HG02840 (cell line): ENCODE measurements around the gene TMEM245.

Experiments
- ATAC-seq: cut with Tn5 transposase; IDR thresholded peaks from one replicate; pipeline ENCODE4 v1.9.1; 2021; ENCODE audit warnings: mild to moderate bottlenecking, moderate library complexity, moderate number of reproducible peaks; ENCODE audit not compliant: unreplicated experiment, low FRiP score

TMEM245 gene

DNA sequence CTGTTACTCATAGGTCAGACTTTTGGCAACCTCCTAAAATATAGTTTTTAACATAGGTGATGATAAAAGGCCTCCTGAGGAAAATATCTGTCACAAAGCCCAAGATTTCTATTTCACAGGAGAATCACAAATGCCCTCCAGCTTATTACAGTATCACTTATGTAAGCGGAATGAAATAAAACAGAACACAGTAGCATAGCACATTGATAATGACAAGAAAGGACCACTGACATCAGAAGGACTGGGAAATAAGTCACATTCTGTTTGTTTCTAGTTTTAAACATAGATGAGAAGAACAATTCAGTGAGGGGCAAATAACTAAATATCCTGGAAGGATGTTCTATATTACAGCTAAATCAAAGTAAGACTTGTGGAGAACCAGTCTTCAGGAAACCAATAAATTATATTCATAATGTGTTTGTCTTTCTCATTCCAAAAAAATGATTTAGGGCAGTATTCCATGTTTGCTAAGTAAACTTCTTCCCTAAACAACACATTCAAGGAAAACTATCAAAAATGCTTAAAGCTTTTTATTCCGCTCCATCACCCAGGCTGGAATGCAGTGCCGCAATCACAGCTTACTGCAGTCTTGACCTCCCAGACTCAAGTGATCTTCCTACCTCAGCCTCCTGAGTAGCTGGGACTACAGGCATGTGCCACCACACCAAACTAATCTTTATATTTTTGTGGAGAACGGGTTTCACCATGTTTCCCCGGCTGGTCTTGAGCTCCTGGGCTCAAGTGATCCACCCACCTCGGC, 85.6 kb downstream of the TMEM245 start:
- no peak for ATAC-seq

- no peak for ATAC-seq
These were observed 88.5 kb downstream of the TMEM245 start for GRCh38 chr9:109031241-109031640.

- no peak for ATAC-seq
These were observed 89.3 kb downstream of the TMEM245 start for GRCh38 chr9:109030426-109030825.

- no peak for ATAC-seq
These were observed 91.3 kb downstream of the TMEM245 start for GRCh38 chr9:109028457-109028856.

DNA sequence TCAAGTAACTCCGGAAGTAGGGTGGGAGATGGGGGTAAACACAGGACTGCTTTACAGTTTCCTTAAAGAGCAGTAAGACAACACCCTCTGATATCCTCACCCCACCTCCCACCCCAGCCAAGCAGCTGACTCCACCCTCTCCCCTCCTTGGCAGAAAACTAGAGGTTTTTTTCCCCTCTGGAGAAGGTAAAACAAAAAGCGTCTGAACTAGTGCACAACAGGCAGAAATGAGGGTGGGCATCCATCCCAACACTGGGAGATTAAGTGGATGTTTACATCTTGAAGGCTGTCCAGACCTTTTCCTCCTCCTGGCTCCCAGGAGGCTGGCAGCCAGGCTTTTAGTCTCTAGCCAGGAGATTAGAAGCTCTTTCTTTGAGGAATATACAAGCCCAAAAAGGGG, 92.6 kb downstream of the TMEM245 start:
- no peak for ATAC-seq

DNA sequence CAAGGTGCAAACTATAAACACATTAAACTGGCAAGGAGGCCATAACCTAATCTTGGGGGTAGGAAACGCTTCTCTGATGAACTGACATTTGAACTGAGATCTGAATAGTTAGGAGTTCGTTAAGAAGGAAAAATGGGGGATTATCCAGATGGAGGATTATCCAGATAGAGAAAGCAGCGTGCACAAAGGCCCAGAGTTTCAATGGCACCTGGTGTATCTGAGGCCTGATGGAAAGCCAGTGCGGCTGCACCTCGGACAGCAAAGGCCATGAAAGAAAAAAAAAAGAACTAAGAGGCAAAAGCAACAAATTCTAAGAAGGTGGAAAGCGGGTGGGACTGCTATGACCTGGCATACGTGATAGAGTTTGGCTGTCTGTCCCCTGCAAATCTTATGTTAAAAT, 93.4 kb downstream of the TMEM245 start:
- ATAC-seq: no peak

GRCh38 chr9:109022873-109023272, 96.9 kb downstream of the TMEM245 start:
- no peak for ATAC-seq

DNA sequence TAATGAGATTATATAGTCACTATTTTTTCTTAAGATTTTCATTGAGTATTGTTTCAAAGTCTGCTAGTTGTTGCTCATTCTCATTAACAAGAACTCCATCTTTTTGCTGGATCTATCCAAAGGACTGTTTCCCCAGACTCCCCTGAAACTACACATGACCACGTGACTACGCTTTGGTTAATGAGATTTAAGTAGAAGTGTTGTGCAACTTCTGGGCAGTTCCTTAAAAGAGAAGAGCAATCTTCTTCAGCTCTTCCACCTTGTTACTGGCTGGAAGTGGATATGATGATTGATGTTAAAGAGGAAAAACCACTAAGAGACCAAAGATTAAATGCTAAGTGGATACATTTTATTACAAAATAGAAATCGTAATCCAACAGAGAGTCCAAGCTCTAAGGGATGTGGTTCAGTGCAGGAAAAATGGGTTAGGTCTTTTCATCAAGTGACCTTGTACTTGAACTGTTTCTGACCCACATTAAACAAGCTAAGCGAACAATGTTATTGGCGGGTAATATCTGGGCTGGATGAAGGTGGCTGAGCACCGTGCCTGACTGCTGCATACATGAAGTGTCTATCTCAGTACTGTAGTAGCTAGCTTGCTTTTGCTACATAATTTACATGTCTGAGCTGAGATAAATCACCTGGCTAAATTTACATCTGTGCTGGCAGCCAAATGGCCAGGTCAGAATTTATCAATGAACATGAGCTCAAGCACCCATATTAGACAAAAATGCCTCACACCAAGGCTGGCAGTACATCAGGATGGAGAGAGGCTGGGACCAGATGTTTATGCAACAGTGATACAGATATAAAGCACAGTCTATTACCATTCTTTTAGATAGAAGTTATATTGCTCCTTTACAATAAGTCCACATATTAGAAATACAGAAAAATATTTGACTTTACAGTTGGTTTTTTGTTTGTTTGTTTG, 98.9 kb downstream of the TMEM245 start:
- no peak for ATAC-seq

- ATAC-seq: no peak
These were observed 99.6 kb downstream of the TMEM245 start for GRCh38 chr9:109020113-109020512.

GRCh38 chr9:109019420-109019819, 100.3 kb downstream of the TMEM245 start:
- ATAC-seq: no peak

DNA sequence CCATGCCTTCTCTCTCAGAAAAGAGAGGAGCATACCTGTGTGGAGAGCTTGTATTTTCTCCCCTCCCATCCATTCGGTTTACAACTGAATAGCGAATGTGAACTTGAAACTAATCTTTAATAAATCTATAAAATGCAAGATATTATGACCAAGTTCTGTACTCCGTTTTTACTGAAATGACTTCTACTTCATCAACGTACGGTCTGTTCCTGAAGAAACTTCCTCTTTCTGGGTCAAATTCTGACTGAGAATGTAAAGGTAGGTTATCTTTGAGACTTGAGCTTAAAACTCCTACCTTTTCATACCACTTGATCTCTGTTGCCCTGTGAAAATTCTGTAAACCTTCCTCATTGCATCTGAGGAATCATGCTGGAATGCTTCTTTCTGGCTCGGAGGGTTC, 102.3 kb downstream of the TMEM245 start:
- peak; percentile 33 for ATAC-seq

GRCh38 chr9:109017061-109017460, 102.7 kb downstream of the TMEM245 start:
- ATAC-seq: no peak

- no peak for ATAC-seq
These were observed 103.6 kb downstream of the TMEM245 start for GRCh38 chr9:109016132-109016531.

GRCh38 chr9:109014608-109015280, 105.0 kb downstream of the TMEM245 start:
- ATAC-seq: no peak

GRCh38 chr9:109013679-109014607, 105.8 kb downstream of the TMEM245 start:
- ATAC-seq: no peak

GRCh38 chr9:109012876-109013678, 106.7 kb downstream of the TMEM245 start, which contains the start of gene CTNNAL1:
Gene CTNNAL1, minus strand, starts transcription at chr9:109013499. Its CDS starts 57 bp downstream, at chr9:109013442.
- peak; percentile 67 for ATAC-seq

- peak; percentile 3 for ATAC-seq
These were observed 107.5 kb downstream of the TMEM245 start for GRCh38 chr9:109012009-109012875.

DNA sequence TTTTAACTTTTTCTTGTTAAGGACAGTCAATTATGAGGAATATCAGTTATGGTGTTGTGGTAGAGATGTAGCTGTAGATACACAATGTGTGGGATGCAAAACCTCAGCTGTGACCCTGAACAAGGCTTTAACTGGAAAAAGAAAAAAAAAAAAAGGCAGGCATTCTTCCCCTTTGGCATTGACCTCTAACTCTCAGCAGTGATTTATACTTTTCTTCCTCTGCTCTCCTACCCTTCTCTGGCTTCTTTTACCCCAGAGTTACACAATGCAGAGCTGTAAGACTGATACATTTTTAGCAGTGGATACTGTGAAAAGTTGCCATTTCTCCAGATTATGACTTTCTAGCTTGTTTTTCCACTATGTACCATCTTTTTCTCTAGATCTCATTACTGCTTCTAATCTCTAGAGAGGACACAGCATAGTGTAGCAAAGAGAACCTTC, 108.5 kb downstream of the TMEM245 start:
- no peak for ATAC-seq
